HG03520 (cell line): ENCODE results near the gene MRPL41.
"Not testable (repeated sequence)": the region's sequence is repeated elsewhere in the genome, so short reads cannot be mapped to it uniquely, and the experiment has no call there.

Experiments used
- ATAC-seq: cut with Tn5 transposase; IDR thresholded peaks from one replicate; pipeline ENCODE4 v1.9.1; 2021; ENCODE audit warnings: mild to moderate bottlenecking, moderate library complexity; ENCODE audit not compliant: unreplicated experiment

The MRPL41 gene

GRCh38 chr9:137550958-137551263, 768 bp upstream of the MRPL41 start:
- ATAC-seq: not testable (repeated sequence)

- ATAC-seq: peak; percentile 5
Observed at GRCh38 chr9:137552022-137552768, 516 bp downstream of the MRPL41 start.

GRCh38 chr9:137553654-137554053, 2.0 kb downstream of the MRPL41 start:
- ATAC-seq: not testable (repeated sequence)

GRCh38 chr9:137554349-137554748, 2.7 kb downstream of the MRPL41 start:
- ATAC-seq: no peak

GRCh38 chr9:137555179-137555578, 3.5 kb downstream of the MRPL41 start:
- no peak for ATAC-seq

GRCh38 chr9:137556069-137556838, 4.6 kb downstream of the MRPL41 start:
- ATAC-seq: no peak

GRCh38 chr9:137558127-137558526, 6.4 kb downstream of the MRPL41 start:
- ATAC-seq: no peak

GRCh38 chr9:137564134-137564533, 12.5 kb downstream of the MRPL41 start:
- no peak for ATAC-seq

GRCh38 chr9:137564817-137565411, 13.2 kb downstream of the MRPL41 start:
- ATAC-seq: no peak

GRCh38 chr9:137568445-137568844, 16.8 kb downstream of the MRPL41 start:
- ATAC-seq: not testable (repeated sequence)

GRCh38 chr9:137569609-137570203, 18.0 kb downstream of the MRPL41 start:
- no peak for ATAC-seq

GRCh38 chr9:137570566-137570965, 18.9 kb downstream of the MRPL41 start:
- no peak for ATAC-seq

GRCh38 chr9:137574192-137574591, 22.5 kb downstream of the MRPL41 start:
- ATAC-seq: no peak

- ATAC-seq: no peak
Observed at GRCh38 chr9:137575364-137575715, 23.7 kb downstream of the MRPL41 start.

- ATAC-seq: no peak
Observed at GRCh38 chr9:137575716-137576411, 24.2 kb downstream of the MRPL41 start.

- ATAC-seq: peak; percentile 88
Observed at GRCh38 chr9:137578518-137579258, 27.0 kb downstream of the MRPL41 start, which contains the start of gene DPH7. Gene DPH7, minus strand, starts transcription at chr9:137578925. Its CDS starts 148 bp downstream, at chr9:137578777.

- no peak for ATAC-seq
Observed at GRCh38 chr9:137579259-137579604, 27.6 kb downstream of the MRPL41 start.

- no peak for ATAC-seq
Observed at GRCh38 chr9:137580209-137580953, 28.7 kb downstream of the MRPL41 start.

- ATAC-seq: no peak
Observed at GRCh38 chr9:137580954-137581322, 29.3 kb downstream of the MRPL41 start.
